K562 (cell line): ENCODE data around the gene RNF227. TPM values are rescaled to one million over a fixed set of nuclear protein-coding genes. Genes with fewer than 3 reads are reported as not detected.

Experiments used
- ATAC-seq: fragments of 200-7000 bp; cut with Tn5 transposase; 3 replicates; pipeline ENCODE4 v1.9.1; 2020; ENCODE audit warnings: moderate library complexity
- BruUV-seq: library from RNA; stranded (reverse); fragments of 400-500 nt; replicated peaks from 2 replicates; lab custom pipeline; 2021; lab: Mats Ljungman, UMichigan
- CTCF ChIA-PET: fragments of 300-600 bp; formaldehyde crosslinking; extraction: SDS; loops from one replicate; lab custom pipeline; 2021; ENCODE audit warnings: low intra/inter-chr PET ratio; lab: Yijun Ruan, JAX
- POLR2A ChIA-PET: fragments of 300-600, 350-650 bp; sonication (Branson Sonifier 250); formaldehyde crosslinking; extraction: SDS; loops from one replicate; lab custom pipeline; 2021; ENCODE audit warnings: antibody characterized with exemption, inconsistent platforms; lab: Yijun Ruan, JAX
- DNase-seq, 4 experiments: peaks; one replicate each; pipeline versions ENCODE4 v3.0.0 to v3.0.0-alpha.2; 2011 to 2018; ENCODE audit warnings: low spot score in 3 of 4, mixed read lengths in 3 of 4; ENCODE audit errors: extremely low read depth in 1 of 4
- FAIRE-seq: peaks from 2 replicates; lab custom pipeline; 2011; peaks lifted over from hg19 to GRCh38; lab: Jason Lieb, UNC
- H2AFZ ChIP-seq: 2 replicates; pipeline ENCODE4 v1.6.0; 2011; ENCODE audit warnings: low read depth, low read length, control low read depth, inconsistent platforms
- H3K27ac ChIP-seq: fragments of 200-600 bp; 3 replicates; pipeline ENCODE4 v1.8.0; 2011; ENCODE audit warnings: low read depth, mild to moderate bottlenecking, control low read depth, inconsistent platforms, low read length, moderate library complexity, mixed read lengths; ENCODE audit errors: extremely low read depth
- H3K27me3 ChIP-seq, 2 experiments: fragments of 300-600 bp in 1 of 2; 2 replicates in 1 of 2; 3 replicates in 1 of 2; pipeline versions ENCODE4 v1.6.0 to v1.8.0; 2011; ENCODE audit warnings: inconsistent platforms in 2 of 2, low read length in 2 of 2, mild to moderate bottlenecking in 1 of 2, mixed read lengths in 1 of 2, moderate library complexity in 1 of 2; ENCODE audit not compliant: control insufficient read depth in 2 of 2, insufficient read depth in 2 of 2
- H3K36me3 ChIP-seq: fragments of 300-600 bp; 3 replicates; pipeline ENCODE4 v1.8.0; 2011; ENCODE audit warnings: mild to moderate bottlenecking, low read length, inconsistent platforms; ENCODE audit not compliant: control insufficient read depth, insufficient read depth
- H3K4me1 ChIP-seq, 2 experiments: fragments of 200-600 bp in 1 of 2; replicated peaks in 1 of 2; 2 replicates in 1 of 2; 3 replicates in 1 of 2; pipeline versions ENCODE4 v1.5.1 to v1.8.0; 2011; ENCODE audit warnings: inconsistent platforms in 2 of 2, low read length in 2 of 2, mild to moderate bottlenecking in 1 of 2, mixed read lengths in 1 of 2, moderate library complexity in 1 of 2; ENCODE audit not compliant: control insufficient read depth in 2 of 2, insufficient read depth in 2 of 2
- H3K4me2 ChIP-seq: 2 replicates; pipeline ENCODE4 v1.6.1; 2011; ENCODE audit warnings: low read length, control low read depth, inconsistent platforms, mixed read lengths; ENCODE audit not compliant: insufficient read depth
- H3K4me3 ChIP-seq: fragments of 200-600 bp; sonication (generic), shearing (Covaris generic); 2 replicates; pipeline ENCODE4 v1.5.1; 2016; ENCODE audit warnings: control low read depth, inconsistent platforms
- H3K79me2 ChIP-seq: fragments of 200-600 bp; 3 replicates; pipeline ENCODE4 v1.8.0; 2011; ENCODE audit warnings: low read length, inconsistent platforms; ENCODE audit not compliant: control insufficient read depth, insufficient read depth
- H3K9ac ChIP-seq, 2 experiments: 2 replicates each; pipeline versions ENCODE4 v1.6.0 to v1.6.1; 2011; ENCODE audit warnings: low read depth in 2 of 2, low read length in 2 of 2, control low read depth in 1 of 2, inconsistent platforms in 1 of 2, mild to moderate bottlenecking in 1 of 2, mixed read lengths in 1 of 2; ENCODE audit not compliant: insufficient read depth in 1 of 2
- H3K9me1 ChIP-seq: one replicate; pipeline ENCODE4 v1.6.0; 2011; ENCODE audit warnings: inconsistent platforms, mild to moderate bottlenecking, low read length, moderate library complexity; ENCODE audit not compliant: control insufficient read depth, insufficient read depth
- H3K9me3 ChIP-seq: replicated peaks from 2 replicates; pipeline ENCODE4 v1.5.1; 2011; ENCODE audit warnings: low read depth, low read length, inconsistent platforms; ENCODE audit not compliant: control insufficient read depth, insufficient read depth
- H4K20me1 ChIP-seq: replicated peaks from 2 replicates; pipeline ENCODE4 v1.6.1; 2011; ENCODE audit warnings: low read length, inconsistent platforms, mixed read lengths; ENCODE audit not compliant: control insufficient read depth, insufficient read depth
- POLR2G ChIP-seq: fragments of 200-400 bp; formaldehyde crosslinking; IDR thresholded peaks from 2 replicates; pipeline ENCODE4 v1.6.1; 2017; ENCODE audit warnings: low read depth, mild to moderate bottlenecking, antibody characterized with exemption, low read length, moderate library complexity
- SMAD2 ChIP-seq: fragments of 150-350 bp; IDR thresholded peaks from 2 replicates; pipeline ENCODE4 v1.6.1; 2014; ENCODE audit warnings: low read depth, mild to moderate bottlenecking, low read length
- TEAD2 ChIP-seq: fragments of 450-650 bp; IDR thresholded peaks from 2 replicates; pipeline ENCODE4 v1.6.1; 2016; ENCODE audit warnings: missing genetic modification characterization, control low read depth, missing compliant biosample characterization
- XRCC5 ChIP-seq: fragments of 200-400 bp; formaldehyde crosslinking; IDR thresholded peaks from 2 replicates; pipeline ENCODE4 v1.6.1; 2017; ENCODE audit warnings: low read depth, mild to moderate bottlenecking, low read length
- WGBS: fragments of 100-300 bp; shearing (Covaris generic); methylation state at CpG from one replicate; pipeline ENCODE4 v1.1.6; 2016; ENCODE audit warnings: low coverage, mixed read lengths; ENCODE audit not compliant: insufficient coverage; ENCODE audit errors: missing lambda C conversion rate; 5-methylcytosine and 5-hydroxymethylcytosine counted together
- in situ Hi-C: fragments of 300-500 bp; cut with MboI; formaldehyde crosslinking; loops from 4 replicates; pipeline ENCODE4 v1.15.0; 2018; ENCODE audit warnings: inconsistent platforms, mixed read lengths
- intact Hi-C: fragments of 100-400 bp; cut with micrococcal nuclease; formaldehyde crosslinking; loops from 2 replicates; pipeline ENCODE4 v1.14.2; 2022
- polyA plus RNA-seq, 8 experiments: library from polyadenylated mRNA; depleted of rRNA in 4 of 8; stranded (reverse) in 5 of 8; unstranded in 3 of 8; fragments of >200 nt; fragmentation: Nextera tagmentation in 2 of 8; fragmentation: Illumina TruSeq in 1 of 8; extraction: Ambion mirVana in 2 of 8; extraction: Trizol in 1 of 8; gene quantifications; 2 replicates each; pipeline versions ENCODE4 v1.2.1 to v1.2.3, GENCODE V29; 2011 to 2014; ENCODE audit warnings: inconsistent platforms in 1 of 8, missing spikeins in 1 of 8
- total RNA-seq, 7 experiments: library from RNA; depleted of rRNA in 6 of 7; stranded (reverse); fragments of >200 nt in 6 of 7; fragmentation: Illumina TruSeq in 2 of 7; extraction: Trizol in 2 of 7; gene quantifications; 2 replicates each; pipeline versions ENCODE4 v1.2.1 to v1.2.3, GENCODE V29; 2011 to 2021; ENCODE audit warnings: low replicate concordance in 1 of 7
- TF ChIP-seq, protein P1 (sequence below): fragments of 450-650 bp; formaldehyde crosslinking; IDR thresholded peaks from 2 replicates; pipeline ENCODE4 v1.4.0; 2022; ENCODE audit warnings: missing genetic modification characterization
- TF ChIP-seq, protein P2 (sequence below): IDR thresholded peaks from 2 replicates; pipeline ENCODE4 v1.6.1; 2012; ENCODE audit warnings: low read depth, low read length, improper control_type of control experiment, borderline replicate concordance

The RNF227 gene
- total and polyA plus RNA-seq, 9 of the 15 experiments (the other 6 are each of a cell fraction or from before 2014, with no cell fraction given), result 1.1 to 6.7 (median 2.3) TPM

DNA sequence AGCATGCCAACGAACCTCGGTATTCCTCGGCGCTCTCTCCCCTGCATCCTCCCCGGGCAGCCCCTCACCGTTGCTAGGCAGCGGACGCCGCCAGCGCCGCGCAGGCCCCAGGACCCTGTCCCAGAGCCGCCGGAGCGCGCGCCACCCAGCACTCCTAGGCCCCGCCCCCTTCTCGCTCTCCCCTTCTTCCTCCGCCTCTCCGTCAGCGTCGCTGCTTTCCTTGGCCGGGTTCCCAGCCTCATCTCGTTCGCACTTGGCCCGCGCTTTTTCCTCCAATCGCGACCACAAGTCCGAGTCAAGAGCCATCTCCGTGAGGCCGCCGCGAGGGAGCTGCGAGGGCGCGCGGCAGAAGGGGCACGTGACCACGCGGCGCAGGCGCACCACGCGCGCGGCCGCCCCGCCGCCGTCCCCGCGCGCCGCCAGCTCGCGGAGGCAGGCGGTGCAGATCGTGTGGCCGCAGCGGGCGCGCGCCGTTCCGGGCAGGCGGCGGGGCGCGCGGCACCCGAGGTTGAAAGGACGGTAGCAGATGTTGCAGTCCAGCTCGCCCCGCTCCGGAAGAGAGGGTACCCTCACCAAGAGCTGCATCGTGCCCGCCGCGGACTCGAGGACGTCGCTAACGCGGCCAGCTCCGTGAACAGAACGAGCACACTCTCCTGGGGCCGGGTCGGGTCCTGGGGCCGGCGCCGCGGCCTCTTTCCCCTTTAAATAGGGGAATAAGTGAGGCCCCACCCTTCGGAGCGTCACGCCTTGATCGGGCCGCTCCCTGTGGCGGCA is at the start of gene RNF227 (continued):
- TF ChIP-seq, protein P1, sequence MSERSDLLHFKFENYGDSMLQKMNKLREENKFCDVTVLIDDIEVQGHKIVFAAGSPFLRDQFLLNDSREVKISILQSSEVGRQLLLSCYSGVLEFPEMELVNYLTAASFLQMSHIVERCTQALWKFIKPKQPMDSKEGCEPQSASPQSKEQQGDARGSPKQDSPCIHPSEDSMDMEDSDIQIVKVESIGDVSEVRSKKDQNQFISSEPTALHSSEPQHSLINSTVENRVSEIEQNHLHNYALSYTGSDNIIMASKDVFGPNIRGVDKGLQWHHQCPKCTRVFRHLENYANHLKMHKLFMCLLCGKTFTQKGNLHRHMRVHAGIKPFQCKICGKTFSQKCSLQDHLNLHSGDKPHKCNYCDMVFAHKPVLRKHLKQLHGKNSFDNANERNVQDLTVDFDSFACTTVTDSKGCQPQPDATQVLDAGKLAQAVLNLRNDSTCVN (CRISPR knock-in tag), result no peak
- TF ChIP-seq POLR2G (peak; percentile 89), TEAD2 (tag) (no peak)

DNA sequence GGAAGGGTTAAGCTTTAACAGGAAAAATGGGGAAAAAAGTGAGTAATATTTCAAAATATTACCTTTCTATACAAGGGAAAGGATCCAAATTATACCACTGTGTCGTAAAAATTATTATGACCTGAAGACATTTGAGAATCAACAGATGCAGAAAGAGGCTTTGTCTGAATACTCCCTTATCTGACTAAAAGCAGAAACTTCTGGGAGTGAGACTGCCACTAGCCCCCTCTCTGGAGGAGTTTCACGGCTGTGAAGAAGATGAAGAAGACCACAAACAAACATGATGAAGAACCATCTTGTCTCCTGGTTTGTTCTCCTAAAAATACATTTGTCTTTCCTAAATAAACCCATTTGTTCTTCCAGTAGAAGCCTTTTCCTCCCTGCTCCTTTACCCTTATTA is 45.3 kb upstream of the RNF227 start:
- H3K9ac ChIP-seq, result no peak overlapping the region
- TF ChIP-seq, protein P2, sequence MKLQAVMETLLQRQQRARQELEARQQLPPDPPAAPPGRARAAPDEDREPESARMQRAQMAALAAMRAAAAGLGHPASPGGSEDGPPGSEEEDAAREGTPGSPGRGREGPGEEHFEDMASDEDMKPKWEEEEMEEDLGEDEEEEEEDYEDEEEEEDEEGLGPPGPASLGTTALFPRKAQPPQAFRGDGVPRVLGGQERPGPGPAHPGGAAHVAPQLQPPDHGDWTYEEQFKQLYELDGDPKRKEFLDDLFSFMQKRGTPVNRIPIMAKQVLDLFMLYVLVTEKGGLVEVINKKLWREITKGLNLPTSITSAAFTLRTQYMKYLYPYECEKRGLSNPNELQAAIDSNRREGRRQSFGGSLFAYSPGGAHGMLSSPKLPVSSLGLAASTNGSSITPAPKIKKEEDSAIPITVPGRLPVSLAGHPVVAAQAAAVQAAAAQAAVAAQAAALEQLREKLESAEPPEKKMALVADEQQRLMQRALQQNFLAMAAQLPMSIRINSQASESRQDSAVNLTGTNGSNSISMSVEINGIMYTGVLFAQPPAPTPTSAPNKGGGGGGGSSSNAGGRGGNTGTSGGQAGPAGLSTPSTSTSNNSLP, result no peak
- TF ChIP-seq XRCC5, result no peak
- TF ChIP-seq SMAD2, result no peak

More for the DNA sequence above, 45.3 kb upstream of the RNF227 start:
- H3K27me3 ChIP-seq, result peaks cover 3 to 5% of the 10 kb centered on the region in 2 experiments; a peak in 2 of 5 replicates
- POLR2A ChIA-PET, result interaction anchor here (1.7 to 1.9 kb wide), 2 partner anchors 17 to 19 kb away, joined by 5 to 7 read pairs; no protein-coding TSS in a partner anchor
- H3K27ac ChIP-seq, result no peak overlapping the region
- H3K9me3 ChIP-seq, result no peaks in the 10 kb centered on the region
- no TSS peak for BruUV-seq
- no peaks in the 10 kb centered on the region for H4K20me1 ChIP-seq
- H3K9me1 ChIP-seq, result no peaks in the 10 kb centered on the region
- WGBS, result 0% methylated on average over 2 of the region's 2 CpGs
- no peaks in the 10 kb centered on the region; a peak in 1 of 5 replicates for H3K4me1 ChIP-seq
- in situ Hi-C loops (no loop called here), intact Hi-C loops (no loop called here)
- no peak overlapping the region for H3K4me3 ChIP-seq
- no peak for FAIRE-seq
- no peak overlapping the region for H2AFZ ChIP-seq
- ATAC-seq, result no peak
- no peaks in the 10 kb centered on the region for H3K79me2 ChIP-seq
- no peaks in the 10 kb centered on the region for H3K36me3 ChIP-seq
- no peak overlapping the region for H3K4me2 ChIP-seq
- no peak for DNase-seq
- CTCF ChIA-PET, result no interaction called here
